Stomach smooth muscle (tissue), 2 donors: ENCODE results near the gene SCD5.

Source experiments
- H3K27ac ChIP-seq: one replicate; pipeline ENCODE4 v1.7.0; 2013; ENCODE audit warnings: mild to moderate bottlenecking, low read length, inconsistent platforms
- H3K27me3 ChIP-seq, 2 donors: one replicate each; pipeline ENCODE4 v1.7.0; 2013; ENCODE audit warnings: low read length in 2 of 2; ENCODE audit not compliant: insufficient read depth in 2 of 2, control insufficient read depth in 1 of 2
- H3K36me3 ChIP-seq, 2 donors: one replicate each; pipeline ENCODE4 v1.7.0; 2013; ENCODE audit warnings: low read length in 2 of 2; ENCODE audit not compliant: control insufficient read depth in 2 of 2, insufficient read depth in 2 of 2
- H3K4me1 ChIP-seq: one replicate; pipeline ENCODE4 v1.7.0; 2013; ENCODE audit warnings: low read length; ENCODE audit not compliant: control insufficient read depth, insufficient read depth
- H3K4me3 ChIP-seq, 2 donors: one replicate each; pipeline ENCODE4 v1.7.0; 2013; ENCODE audit warnings: low read length in 2 of 2
- H3K9ac ChIP-seq, 2 donors: one replicate each; pipeline ENCODE4 v1.7.0; 2013; ENCODE audit warnings: low read length in 2 of 2, mild to moderate bottlenecking in 1 of 2
- H3K9me3 ChIP-seq, 2 donors: one replicate each; pipeline ENCODE4 v1.7.0; 2013; ENCODE audit warnings: low read length in 2 of 2; ENCODE audit not compliant: control insufficient read depth in 2 of 2
- donor health status: healthy.
- donor health status: Pancreatic carcinoma.

Gene SCD5

DNA sequence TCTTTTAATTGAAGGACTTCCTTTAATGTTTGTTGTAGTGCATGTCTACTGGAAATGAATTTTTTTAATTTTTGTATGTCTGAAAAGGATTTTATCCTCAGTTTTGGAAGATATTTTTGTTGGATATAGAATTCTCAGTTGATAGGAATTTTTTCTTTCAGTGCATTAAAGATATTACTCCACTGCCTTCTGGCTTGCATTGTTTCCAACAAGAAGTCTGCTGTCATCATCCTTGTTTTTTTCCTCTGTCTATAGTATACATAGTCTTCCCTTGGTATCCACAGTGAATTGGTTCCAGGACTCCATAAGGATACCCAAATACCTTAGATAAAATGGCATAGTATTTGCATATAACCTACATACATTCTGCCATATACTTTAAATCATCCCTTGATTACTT is 33.5 kb downstream of the SCD5 start:
- H3K4me3 ChIP-seq: no peak overlapping the region
- no peaks in the 10 kb centered on the region for H3K36me3 ChIP-seq
- H3K4me1 ChIP-seq: no peaks in the 10 kb centered on the region
- H3K9me3 ChIP-seq: peaks cover 0 to 3% of the 10 kb centered on the region in 2 donors
- H3K9ac ChIP-seq: no peak overlapping the region
- H3K27ac ChIP-seq: no peak overlapping the region
- H3K27me3 ChIP-seq: no peaks in the 10 kb centered on the region

DNA sequence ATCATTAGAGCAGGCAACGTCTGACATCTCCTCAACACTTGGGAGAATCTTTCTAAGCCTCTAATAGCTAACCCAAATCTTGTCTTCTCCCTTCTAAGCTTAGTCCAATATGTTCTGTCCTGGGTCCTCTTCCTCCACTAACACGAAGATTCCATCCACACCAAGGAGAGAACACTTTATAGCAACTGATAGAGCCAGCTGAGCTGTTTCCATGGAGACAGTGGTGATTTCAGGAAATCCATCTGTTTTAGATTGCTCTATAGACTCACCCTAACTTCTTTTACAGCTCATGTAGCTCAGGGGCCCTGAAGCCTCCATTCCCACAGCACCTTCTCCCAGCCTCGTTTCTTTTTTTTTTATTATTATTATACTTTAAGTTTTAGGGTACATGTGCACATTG is 37.4 kb downstream of the SCD5 start:
- Histone ChIP-seq H3K9me3 (no peaks in the 10 kb centered on the region), H3K36me3 (no peaks in the 10 kb centered on the region), H3K4me1 (no peaks in the 10 kb centered on the region), H3K27me3 (no peaks in the 10 kb centered on the region), H3K4me3 (no peak overlapping the region), H3K27ac (no peak overlapping the region), H3K9ac (no peak overlapping the region)

DNA sequence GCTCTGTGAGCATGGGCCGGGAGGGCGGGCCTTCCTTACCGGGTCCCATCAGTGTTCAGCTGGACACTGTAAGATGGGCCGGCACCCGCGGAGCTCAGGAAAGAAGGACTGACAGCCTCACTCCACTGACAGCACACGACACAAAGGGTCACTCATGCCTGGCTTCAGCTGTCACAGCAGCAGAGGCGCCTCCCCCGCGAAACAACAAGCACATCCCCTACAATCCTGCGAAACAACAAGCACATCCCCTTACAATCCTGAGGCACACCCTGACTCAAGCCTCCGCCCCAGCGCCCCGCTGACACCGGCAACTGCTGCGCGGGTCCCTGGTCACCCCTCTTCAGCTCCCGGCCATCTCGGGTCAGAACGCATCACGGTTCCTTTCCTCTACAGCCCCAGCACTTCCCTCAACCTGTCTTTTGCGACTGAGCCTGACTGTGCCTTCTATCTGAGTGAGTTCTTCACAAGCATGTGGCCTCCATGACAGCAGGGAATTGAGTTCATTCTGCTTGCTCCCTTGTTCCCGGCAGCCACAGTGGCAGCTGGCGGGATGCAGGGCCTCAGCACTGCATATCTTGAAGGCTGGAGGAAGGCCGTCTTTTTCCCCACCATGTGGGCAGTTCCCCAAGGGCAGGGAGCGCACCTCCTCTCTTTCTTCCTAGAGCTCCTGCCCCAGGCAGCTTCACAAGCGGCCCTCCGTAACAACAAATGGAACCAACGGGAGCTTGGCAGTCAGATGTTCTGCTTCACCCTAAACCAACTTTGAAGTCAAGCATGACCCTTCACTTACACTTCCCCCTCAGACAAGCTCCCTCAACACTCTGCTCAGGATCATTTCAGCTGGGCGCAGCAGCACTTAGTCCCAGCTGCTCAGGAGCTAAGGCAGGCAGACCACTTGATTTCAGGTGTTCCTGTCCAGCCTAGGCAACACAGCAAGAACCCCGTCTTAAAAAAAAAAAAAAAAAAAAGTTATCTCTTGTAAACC is 39.6 kb downstream of the SCD5 start:
- H3K9ac ChIP-seq: no peak overlapping the region
- H3K27me3 ChIP-seq: no peaks in the 10 kb centered on the region
- no peaks in the 10 kb centered on the region for H3K9me3 ChIP-seq
- no peak overlapping the region for H3K4me3 ChIP-seq
- H3K4me1 ChIP-seq: peaks cover 6% of the 10 kb centered on the region
- H3K27ac ChIP-seq: no peak overlapping the region
- H3K36me3 ChIP-seq: no peaks in the 10 kb centered on the region

DNA sequence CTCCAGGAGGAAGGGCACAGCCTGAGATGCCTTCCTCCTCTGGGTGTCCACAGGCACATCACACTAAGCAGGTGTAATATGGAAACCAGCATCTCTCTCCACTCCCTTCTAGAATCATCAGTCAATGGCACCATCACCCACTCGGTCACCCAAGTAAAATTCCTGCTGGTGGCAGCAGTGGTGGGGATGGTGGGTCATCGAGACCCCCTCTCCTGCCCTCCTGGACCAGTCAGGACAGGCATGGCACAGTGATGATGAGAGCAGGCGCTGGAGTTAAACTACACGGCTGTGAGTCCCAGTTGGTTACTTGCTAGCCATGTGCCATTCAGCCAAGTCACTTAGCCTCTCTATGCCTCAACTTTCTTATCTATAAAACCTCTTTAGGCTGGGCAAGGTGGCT is 42.5 kb downstream of the SCD5 start:
- Histone ChIP-seq H3K27me3 (no peaks in the 10 kb centered on the region), H3K4me1 (peaks cover 17% of the 10 kb centered on the region), H3K36me3 (no peaks in the 10 kb centered on the region), H3K4me3 (no peak overlapping the region), H3K27ac (no peak overlapping the region), H3K9me3 (no peaks in the 10 kb centered on the region), H3K9ac (no peak overlapping the region)

DNA sequence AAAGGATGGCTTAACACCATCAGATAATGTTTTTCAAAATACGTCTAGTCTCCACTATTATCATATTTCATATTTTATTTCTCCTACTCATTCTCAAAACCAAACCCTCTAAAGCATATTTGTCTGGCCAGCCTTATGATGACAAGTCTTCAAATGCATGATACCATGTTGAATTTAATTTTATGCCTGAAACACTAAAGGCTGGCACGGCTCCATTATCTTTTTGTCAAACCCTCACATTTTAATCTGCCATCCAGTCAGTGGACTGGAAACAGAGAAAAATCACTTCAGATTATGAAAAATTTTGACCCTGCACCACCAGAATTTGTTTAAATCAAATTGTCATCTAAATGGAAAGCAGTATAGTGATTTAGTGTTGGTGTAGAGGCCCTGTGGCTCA is 42.9 kb downstream of the SCD5 start:
- Histone ChIP-seq H3K27me3 (no peaks in the 10 kb centered on the region), H3K4me1 (peaks cover 17% of the 10 kb centered on the region)

DNA sequence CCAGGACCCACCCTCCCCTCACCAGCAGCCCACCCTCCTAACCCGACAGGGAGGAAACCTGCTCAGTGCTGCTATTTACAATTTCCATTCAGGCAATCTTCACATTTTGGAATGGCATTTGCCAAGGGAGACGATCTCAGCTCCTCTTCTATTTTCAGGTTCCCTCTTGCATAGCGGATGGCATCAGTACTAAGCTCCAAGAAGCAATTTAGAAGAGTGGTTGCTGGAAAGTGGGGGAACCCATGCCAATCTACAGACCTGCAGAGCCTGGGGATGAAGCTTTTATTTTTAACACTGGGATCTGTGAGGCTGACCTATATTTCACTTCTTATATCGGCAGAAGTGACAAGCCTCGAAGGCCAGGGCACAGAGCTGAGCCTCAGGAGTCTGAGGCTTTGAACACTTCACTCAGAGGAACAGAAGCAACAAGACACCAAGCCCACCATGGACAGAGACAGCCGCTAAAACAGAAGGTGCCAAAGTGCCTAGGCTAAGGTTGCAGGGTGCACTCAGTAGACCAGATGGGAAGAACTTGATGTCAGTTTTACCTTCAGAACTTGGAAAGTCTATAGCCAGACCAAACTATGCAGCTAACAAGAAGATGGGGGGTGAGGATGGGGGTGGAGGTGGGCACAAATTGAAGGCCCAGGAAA is 44.0 kb downstream of the SCD5 start:
- H3K4me1 ChIP-seq: peaks cover 17% of the 10 kb centered on the region
- H3K36me3 ChIP-seq: no peaks in the 10 kb centered on the region
- no peak overlapping the region for H3K27ac ChIP-seq
- H3K9me3 ChIP-seq: no peaks in the 10 kb centered on the region
- no peak overlapping the region for H3K9ac ChIP-seq
- H3K4me3 ChIP-seq: no peak overlapping the region
- no peaks in the 10 kb centered on the region for H3K27me3 ChIP-seq

More for the DNA sequence above, 42.9 kb downstream of the SCD5 start:
- Histone ChIP-seq H3K9me3 (no peaks in the 10 kb centered on the region), H3K4me3 (no peak overlapping the region), H3K36me3 (no peaks in the 10 kb centered on the region), H3K9ac (no peak overlapping the region), H3K27ac (no peak overlapping the region)

DNA sequence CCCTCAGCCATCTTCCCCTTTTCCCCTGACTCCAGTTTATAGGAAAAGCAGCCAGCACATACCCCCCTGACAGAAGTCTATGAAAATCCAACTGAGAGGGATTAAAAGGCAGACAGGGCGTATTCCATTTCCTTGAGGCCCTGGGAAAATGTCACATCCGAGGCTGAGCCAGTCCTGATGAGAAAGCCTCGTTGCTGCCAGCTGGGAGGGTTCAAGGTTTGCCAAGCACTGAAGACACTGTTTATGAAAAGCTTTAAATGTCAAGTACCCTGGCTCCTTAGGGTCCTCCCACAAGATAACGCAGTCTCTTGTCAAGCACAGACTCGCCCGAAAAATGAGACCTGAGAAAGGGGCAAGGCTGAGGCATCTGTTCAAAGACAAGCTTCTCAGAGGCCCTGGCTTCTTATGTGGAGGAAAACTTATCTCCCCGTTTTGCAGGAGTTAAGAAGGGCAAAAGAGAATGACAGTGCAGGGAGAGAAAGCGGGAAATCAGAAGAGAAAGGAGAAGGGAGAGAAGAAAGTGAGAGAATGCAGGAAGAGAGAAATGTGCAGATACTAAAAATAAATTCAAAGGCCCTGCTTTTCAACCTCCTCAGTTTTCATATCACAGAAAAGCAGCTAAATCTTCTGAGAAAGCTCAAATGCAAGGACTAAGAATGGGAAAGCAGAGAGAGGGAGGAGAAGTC is 44.7 kb downstream of the SCD5 start:
- peaks cover 17% of the 10 kb centered on the region for H3K4me1 ChIP-seq
- peak overlapping the region in 1 of 2 donors; percentile 37 for H3K9ac ChIP-seq
- H3K4me3 ChIP-seq: peak overlapping the region in 1 of 2 donors; percentile 30

DNA sequence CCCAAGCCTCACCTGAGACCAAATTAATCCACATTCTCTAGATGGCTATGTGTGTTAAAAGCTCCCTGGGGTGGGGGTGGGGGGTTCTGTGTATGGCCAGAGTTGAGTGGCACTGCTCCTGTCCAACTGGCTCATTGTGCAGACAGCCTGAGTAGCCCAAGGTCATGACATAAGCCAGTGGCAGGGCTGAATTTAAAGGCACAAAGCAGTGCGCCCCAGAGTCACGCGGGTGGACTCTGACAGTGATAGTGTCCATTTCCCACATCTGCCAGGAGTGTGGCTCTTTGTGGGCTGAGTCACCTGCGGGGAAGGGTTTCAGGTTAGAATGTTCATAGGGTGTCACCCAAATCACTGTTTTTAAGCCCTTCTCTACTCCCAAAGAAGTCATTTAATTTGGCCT is 45.4 kb downstream of the SCD5 start:
- peak overlapping the region; percentile 46 for H3K27ac ChIP-seq
- peaks cover 17% of the 10 kb centered on the region for H3K4me1 ChIP-seq
- no peak overlapping the region for H3K9ac ChIP-seq
- H3K4me3 ChIP-seq: no peak overlapping the region
- no peaks in the 10 kb centered on the region for H3K27me3 ChIP-seq
- no peaks in the 10 kb centered on the region for H3K9me3 ChIP-seq
- no peaks in the 10 kb centered on the region for H3K36me3 ChIP-seq

More for the DNA sequence above, 44.7 kb downstream of the SCD5 start:
- H3K36me3 ChIP-seq: no peaks in the 10 kb centered on the region
- H3K9me3 ChIP-seq: no peaks in the 10 kb centered on the region
- no peaks in the 10 kb centered on the region for H3K27me3 ChIP-seq
- H3K27ac ChIP-seq: peak overlapping the region; percentile 46

DNA sequence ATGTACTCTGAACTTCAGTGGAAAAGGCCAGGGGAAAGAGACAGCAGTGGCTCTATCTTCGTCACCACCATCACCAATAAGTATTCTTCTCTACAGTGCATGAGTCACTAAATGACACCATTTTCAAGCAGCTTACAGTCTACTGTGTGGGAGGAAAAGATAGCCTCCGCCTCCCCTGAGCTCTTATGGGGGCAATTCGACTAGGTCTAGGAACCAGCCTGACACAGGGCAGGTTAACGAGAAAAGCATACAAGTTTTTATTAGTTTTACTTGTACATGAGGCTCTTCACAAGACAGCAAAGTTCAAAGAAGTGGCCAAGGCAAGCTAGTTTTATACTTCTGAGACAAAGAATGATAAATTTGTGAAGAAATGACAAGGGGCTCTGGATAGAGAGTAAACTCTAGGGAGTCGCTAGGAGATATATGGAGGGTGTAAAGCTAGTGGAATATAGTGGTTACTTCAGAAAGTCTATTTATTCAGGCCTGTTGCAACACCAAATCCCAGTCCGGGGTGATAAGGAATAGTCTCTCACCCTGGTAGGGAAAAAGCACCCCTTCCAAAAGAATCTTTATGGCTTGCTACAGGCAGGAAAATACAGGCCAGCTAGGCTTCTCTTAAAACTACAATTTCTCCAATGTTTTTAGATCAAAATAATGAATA is 49.7 kb downstream of the SCD5 start:
- Histone ChIP-seq H3K9ac (no peak overlapping the region), H3K27ac (no peak overlapping the region)

More for the DNA sequence above, 49.7 kb downstream of the SCD5 start:
- Histone ChIP-seq H3K36me3 (no peaks in the 10 kb centered on the region), H3K4me3 (no peak overlapping the region), H3K4me1 (peaks cover 10% of the 10 kb centered on the region), H3K27me3 (no peaks in the 10 kb centered on the region), H3K9me3 (no peaks in the 10 kb centered on the region)
